H9 (cell line): Measurements from ENCODE around the gene NSD1. TPM values are rescaled to one million over a fixed set of nuclear protein-coding genes. Genes with fewer than 3 reads are reported as not detected.
"Not testable (repeated sequence)": the region's sequence is repeated elsewhere in the genome, so short reads cannot be mapped to it uniquely, and the experiment has no call there.

Experiments used
- DNase-seq: peaks from one replicate; pipeline ENCODE4 v3.0.0-alpha.2; 2017
- H2AFZ ChIP-seq: one replicate; pipeline ENCODE4 v1.6.1; 2013; ENCODE audit warnings: mild to moderate bottlenecking, low read length, control low read depth, moderate library complexity
- H2AK5ac ChIP-seq: 2 replicates; pipeline ENCODE4 v1.6.1; 2013; ENCODE audit warnings: low read length, control low read depth, mixed read lengths; ENCODE audit not compliant: insufficient read length
- H2BK120ac ChIP-seq: one replicate; pipeline ENCODE4 v1.6.1; 2013; ENCODE audit warnings: low read depth, mild to moderate bottlenecking, low read length, control low read depth, inconsistent platforms; ENCODE audit not compliant: poor library complexity, severe bottlenecking
- H2BK12ac ChIP-seq: 2 replicates; pipeline ENCODE4 v1.6.1; 2013; ENCODE audit warnings: low read length, control low read depth, mixed read lengths, low read depth; ENCODE audit not compliant: insufficient read length
- H2BK15ac ChIP-seq: 2 replicates; pipeline ENCODE4 v1.6.1; 2013; ENCODE audit warnings: low read depth, low read length, control low read depth
- H2BK20ac ChIP-seq: one replicate; pipeline ENCODE4 v1.6.1; 2013; ENCODE audit warnings: low read depth, mild to moderate bottlenecking, low read length, control low read depth, inconsistent platforms; ENCODE audit not compliant: poor library complexity, severe bottlenecking
- H2BK5ac ChIP-seq: 2 replicates; pipeline ENCODE4 v1.6.1; 2013; ENCODE audit warnings: low read length, control low read depth, mixed read lengths; ENCODE audit not compliant: insufficient read length
- H3K14ac ChIP-seq: 2 replicates; pipeline ENCODE4 v1.6.1; 2013; ENCODE audit warnings: low read length, control low read depth; ENCODE audit not compliant: insufficient read depth
- H3K18ac ChIP-seq: 2 replicates; pipeline ENCODE4 v1.6.1; 2013; ENCODE audit warnings: low read depth, mild to moderate bottlenecking, mixed read lengths, low read length, control low read depth; ENCODE audit not compliant: insufficient read length
- H3K23ac ChIP-seq: 2 replicates; pipeline ENCODE4 v1.6.1; 2013; ENCODE audit warnings: low read length, control low read depth, mixed read lengths, low read depth; ENCODE audit not compliant: insufficient read length
- H3K23me2 ChIP-seq: 2 replicates; pipeline ENCODE4 v1.6.1; 2013; ENCODE audit warnings: low read depth, mild to moderate bottlenecking, mixed read lengths, low read length, control low read depth; ENCODE audit not compliant: insufficient read length, poor library complexity, severe bottlenecking
- H3K27ac ChIP-seq: 2 replicates; pipeline ENCODE4 v1.5.1; 2013; ENCODE audit warnings: low read length, control low read depth, mixed read lengths, low read depth; ENCODE audit not compliant: insufficient read length
- H3K27me3 ChIP-seq: 2 replicates; pipeline ENCODE4 v1.6.1; 2013; ENCODE audit warnings: low read length, control low read depth, inconsistent platforms; ENCODE audit not compliant: insufficient read depth
- H3K4ac ChIP-seq: 2 replicates; pipeline ENCODE4 v1.6.1; 2013; ENCODE audit warnings: low read depth, mild to moderate bottlenecking, control low read depth, inconsistent platforms, low read length, moderate library complexity
- H3K4me1 ChIP-seq: 2 replicates; pipeline ENCODE4 v1.6.1; 2013; ENCODE audit warnings: low read length, control low read depth, inconsistent platforms; ENCODE audit not compliant: insufficient read depth
- H3K4me2 ChIP-seq: 2 replicates; pipeline ENCODE4 v1.6.1; 2013; ENCODE audit warnings: low read length, control low read depth, mixed read lengths; ENCODE audit not compliant: insufficient read length, insufficient read depth
- H3K56ac ChIP-seq: 2 replicates; pipeline ENCODE4 v1.6.1; 2013; ENCODE audit warnings: low read depth, mild to moderate bottlenecking, mixed read lengths, low read length, control low read depth; ENCODE audit not compliant: insufficient read length
- H3K79me1 ChIP-seq: 2 replicates; pipeline ENCODE4 v1.6.1; 2013; ENCODE audit warnings: low read depth, mild to moderate bottlenecking, moderate library complexity, low read length, control low read depth, inconsistent platforms; ENCODE audit not compliant: insufficient read depth, poor library complexity, severe bottlenecking
- H3K79me2 ChIP-seq: 2 replicates; pipeline ENCODE4 v1.6.1; 2013; ENCODE audit warnings: low read length, control low read depth, inconsistent platforms; ENCODE audit not compliant: insufficient read depth
- H3K9ac ChIP-seq: 2 replicates; pipeline ENCODE4 v1.6.1; 2013; ENCODE audit warnings: low read length, control low read depth, mixed read lengths; ENCODE audit not compliant: insufficient read length; ENCODE audit errors: extremely low read depth
- H3K9me3 ChIP-seq: one replicate; pipeline ENCODE4 v1.6.1; 2013; ENCODE audit warnings: low read depth, low read length, inconsistent platforms; ENCODE audit not compliant: control insufficient read depth
- H3T11ph ChIP-seq: one replicate; pipeline ENCODE4 v1.6.1; 2013; ENCODE audit warnings: mild to moderate bottlenecking, low read length, control low read depth, inconsistent platforms
- H4K20me1 ChIP-seq: one replicate; pipeline ENCODE4 v1.6.1; 2013; ENCODE audit not compliant: control insufficient read depth, insufficient read length, insufficient read depth
- H4K5ac ChIP-seq: 2 replicates; pipeline ENCODE4 v1.6.1; 2013; ENCODE audit warnings: low read depth, mild to moderate bottlenecking, mixed read lengths, low read length, control low read depth; ENCODE audit not compliant: insufficient read length
- H4K8ac ChIP-seq: replicated peaks from 2 replicates; pipeline ENCODE4 v1.6.1; 2013; ENCODE audit warnings: low read length, control low read depth, mixed read lengths, low read depth; ENCODE audit not compliant: insufficient read length
- H4K91ac ChIP-seq: 2 replicates; pipeline ENCODE4 v1.6.1; 2013; ENCODE audit warnings: low read depth, mild to moderate bottlenecking, moderate library complexity, mixed read lengths, low read length, control low read depth; ENCODE audit not compliant: insufficient read length
- H3K27ac Mint-ChIP-seq, 3 experiments: 2 replicates in 2 of 3; 3 replicates in 1 of 3; pipeline ENCODE4 v1.8.0; 2020 to 2021; ENCODE audit warnings: mixed read lengths in 3 of 3, mild to moderate bottlenecking in 1 of 3, moderate library complexity in 1 of 3
- H3K27me3 Mint-ChIP-seq: 2 replicates; pipeline ENCODE4 v1.8.0; 2021; ENCODE audit warnings: low read depth, mild to moderate bottlenecking, moderate library complexity, mixed read lengths
- H3K36me3 Mint-ChIP-seq, 3 experiments: 2 replicates in 2 of 3; 3 replicates in 1 of 3; pipeline ENCODE4 v1.8.0; 2020 to 2021; ENCODE audit warnings: low read depth in 3 of 3, mixed read lengths in 3 of 3; ENCODE audit not compliant: insufficient read depth in 1 of 3
- H3K4me1 Mint-ChIP-seq, 2 experiments: 2 replicates each; pipeline ENCODE4 v1.8.0; 2020; ENCODE audit warnings: mixed read lengths in 2 of 2
- H3K4me3 Mint-ChIP-seq, 2 experiments: 2 replicates in 1 of 2; 3 replicates in 1 of 2; pipeline ENCODE4 v1.8.0; 2020 to 2021; ENCODE audit warnings: mild to moderate bottlenecking in 2 of 2, mixed read lengths in 2 of 2, moderate library complexity in 1 of 2
- H3K9me3 Mint-ChIP-seq, 2 experiments: 2 replicates in 1 of 2; 3 replicates in 1 of 2; pipeline ENCODE4 v1.8.0; 2020; ENCODE audit warnings: mild to moderate bottlenecking in 2 of 2, mixed read lengths in 2 of 2, moderate library complexity in 1 of 2
- WGBS: extraction: QIAGEN DNeasy Blood & Tissue Kit; methylation state at CpG from one replicate; pipeline ENCODE4 v1.1.7; 2013; ENCODE audit warnings: missing lambda C conversion rate, low lambda C conversion rate, mixed read lengths; ENCODE audit not compliant: insufficient read length; ENCODE audit errors: extremely low coverage; 5-methylcytosine and 5-hydroxymethylcytosine counted together
- total RNA-seq: library from RNA; stranded (reverse); gene quantifications from 2 replicates; pipeline ENCODE4 v1.2.1, GENCODE V29; 2021
- TF ChIP-seq, protein P1 (sequence below): fragments of 200-600 bp; sonication (generic); conservative IDR thresholded peaks from 3 replicates; pipeline ENCODE4 v1.8.0; 2021; ENCODE audit warnings: antibody characterized with exemption, mild to moderate bottlenecking

NSD1 gene
- total RNA-seq, 1 experiment from 2014 or later = 213 TPM

DNA sequence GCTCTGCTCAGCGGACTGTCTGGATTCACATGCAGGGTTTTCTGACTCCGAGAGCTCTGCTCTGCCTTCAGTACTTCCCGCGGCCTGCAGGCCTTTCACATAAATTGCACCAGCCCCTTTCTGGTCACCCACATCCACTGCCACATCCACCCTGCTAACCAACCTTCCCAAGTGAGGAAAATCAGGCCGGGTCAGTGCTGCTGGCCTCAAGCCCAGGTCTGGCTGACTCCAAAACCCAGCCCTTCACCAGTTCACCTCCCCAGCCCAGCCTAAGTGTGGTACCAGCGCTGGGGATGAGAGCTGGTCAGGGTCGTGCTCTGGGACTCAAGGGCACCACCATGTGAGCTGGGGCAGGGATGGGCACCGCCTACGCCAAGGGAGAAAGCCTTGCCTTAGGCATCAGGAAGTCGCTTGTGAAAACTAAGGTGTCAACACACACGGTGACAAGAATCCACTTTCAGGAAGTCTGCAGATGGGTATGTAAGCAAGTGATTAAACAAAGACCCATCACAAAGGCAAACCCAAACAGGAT, 205.6 kb downstream of the NSD1 start:
- H3K79me2 ChIP-seq = peaks cover 2% of the 10 kb centered on the region; the same call in 1 of the 2 replicates
- H2BK120ac ChIP-seq = no peak overlapping the region
- Mint-ChIP-seq H3K36me3 (peaks cover 22 to 57% (median 50%) of the 10 kb centered on the region in 3 experiments; a peak in 6 of 7 replicates), H3K27me3 (no peaks in the 10 kb centered on the region; the same call in 1 of the 2 replicates), H3K27ac (peak overlapping the region in 2 of 3 experiments; percentile 4 to 25; a peak in 1 of 7 replicates), H3K4me3 (no peak overlapping the region), H3K9me3 (no peaks in the 10 kb centered on the region), H3K4me1 (peaks cover 9 to 17% of the 10 kb centered on the region in 2 experiments)
- H3K27ac ChIP-seq = no peak overlapping the region
- no peak overlapping the region for H3K4ac ChIP-seq
- H3K9ac ChIP-seq = no peak overlapping the region
- H3K4me2 ChIP-seq = no peak overlapping the region
- no peak overlapping the region for H2BK15ac ChIP-seq
- H3K23ac ChIP-seq = no peak overlapping the region
- no peak overlapping the region for H2BK5ac ChIP-seq
- H3K23me2 ChIP-seq = no peaks in the 10 kb centered on the region
- H2AFZ ChIP-seq = no peak overlapping the region
- no CpG with 5 or more reads among the region's 11 CpGs for WGBS
- no peak overlapping the region for H4K5ac ChIP-seq
- H3T11ph ChIP-seq = no peak overlapping the region
- no peak overlapping the region for H3K56ac ChIP-seq
- no peaks in the 10 kb centered on the region for H3K79me1 ChIP-seq
- no peak overlapping the region for H3K18ac ChIP-seq
- DNase-seq = no peak
- no peaks in the 10 kb centered on the region for H3K9me3 ChIP-seq
- peaks cover 6% of the 10 kb centered on the region; the same call in 1 of the 2 replicates for H3K4me1 ChIP-seq
- H4K8ac ChIP-seq = no peak overlapping the region
- no peak overlapping the region for H4K91ac ChIP-seq
- H3K14ac ChIP-seq = no peak overlapping the region
- no peak overlapping the region for H2BK20ac ChIP-seq
- H3K27me3 ChIP-seq = no peaks in the 10 kb centered on the region
- TF ChIP-seq, protein P1, sequence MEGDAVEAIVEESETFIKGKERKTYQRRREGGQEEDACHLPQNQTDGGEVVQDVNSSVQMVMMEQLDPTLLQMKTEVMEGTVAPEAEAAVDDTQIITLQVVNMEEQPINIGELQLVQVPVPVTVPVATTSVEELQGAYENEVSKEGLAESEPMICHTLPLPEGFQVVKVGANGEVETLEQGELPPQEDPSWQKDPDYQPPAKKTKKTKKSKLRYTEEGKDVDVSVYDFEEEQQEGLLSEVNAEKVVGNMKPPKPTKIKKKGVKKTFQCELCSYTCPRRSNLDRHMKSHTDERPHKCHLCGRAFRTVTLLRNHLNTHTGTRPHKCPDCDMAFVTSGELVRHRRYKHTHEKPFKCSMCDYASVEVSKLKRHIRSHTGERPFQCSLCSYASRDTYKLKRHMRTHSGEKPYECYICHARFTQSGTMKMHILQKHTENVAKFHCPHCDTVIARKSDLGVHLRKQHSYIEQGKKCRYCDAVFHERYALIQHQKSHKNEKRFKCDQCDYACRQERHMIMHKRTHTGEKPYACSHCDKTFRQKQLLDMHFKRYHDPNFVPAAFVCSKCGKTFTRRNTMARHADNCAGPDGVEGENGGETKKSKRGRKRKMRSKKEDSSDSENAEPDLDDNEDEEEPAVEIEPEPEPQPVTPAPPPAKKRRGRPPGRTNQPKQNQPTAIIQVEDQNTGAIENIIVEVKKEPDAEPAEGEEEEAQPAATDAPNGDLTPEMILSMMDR = no peak
- no peaks in the 10 kb centered on the region for H4K20me1 ChIP-seq
- H2AK5ac ChIP-seq = no peak overlapping the region
- no peak overlapping the region for H2BK12ac ChIP-seq

GRCh38 chr5:177343000-177343399, 209.4 kb downstream of the NSD1 start:
- H3K18ac ChIP-seq, H4K91ac ChIP-seq, H3K79me2 ChIP-seq, H3K9me3 ChIP-seq, H3K27ac ChIP-seq, H2BK20ac ChIP-seq, H3K27ac Mint-ChIP-seq, H3K4me1 ChIP-seq, H3K23me2 ChIP-seq, H2BK12ac ChIP-seq, H3K56ac ChIP-seq, H4K8ac ChIP-seq, H4K5ac ChIP-seq, H3K4me3 Mint-ChIP-seq, H3K9ac ChIP-seq, H3K4ac ChIP-seq, H2BK5ac ChIP-seq, H3K4me2 ChIP-seq, H3K27me3 Mint-ChIP-seq, H3K79me1 ChIP-seq, H2AFZ ChIP-seq, H3K14ac ChIP-seq, H2BK120ac ChIP-seq, H4K20me1 ChIP-seq, H3K27me3 ChIP-seq, H2BK15ac ChIP-seq, H2AK5ac ChIP-seq, H3K9me3 Mint-ChIP-seq, H3T11ph ChIP-seq, H3K23ac ChIP-seq, DNase-seq: not testable (repeated sequence)
- H3K4me1 Mint-ChIP-seq = peaks cover 0 to 11% of the 10 kb centered on the region in 2 experiments; a peak in 2 of 4 replicates
- peaks cover 10 to 41% (median 35%) of the 10 kb centered on the region in 3 experiments; a peak in 6 of 7 replicates for H3K36me3 Mint-ChIP-seq
- WGBS = no CpG with 5 or more reads among the region's 14 CpGs
